GM19238 (cell line): ENCODE data around the gene ANKRD34A.
"Not testable (repeated sequence)": the region's sequence is repeated elsewhere in the genome, so short reads cannot be mapped to it uniquely, and the experiment has no call there.

Experiments
- DNase-seq: peaks from one replicate; pipeline ENCODE4 v3.0.0; 2011; ENCODE audit warnings: low spot score; ENCODE audit not compliant: insufficient read length

Gene ANKRD34A

GRCh38 chr1:145949219-145949618, 15.2 kb downstream of the ANKRD34A start:
- no peak for DNase-seq

GRCh38 chr1:145947551-145947950, 16.8 kb downstream of the ANKRD34A start:
- no peak for DNase-seq

GRCh38 chr1:145946477-145946986, 17.8 kb downstream of the ANKRD34A start:
- DNase-seq, result no peak

GRCh38 chr1:145944532-145944931, 19.8 kb downstream of the ANKRD34A start:
- no peak for DNase-seq

- no peak for DNase-seq
These were observed 21.5 kb downstream of the ANKRD34A start for GRCh38 chr1:145942871-145943270.

- no peak for DNase-seq
These were observed 22.0 kb downstream of the ANKRD34A start for GRCh38 chr1:145942405-145942804.

GRCh38 chr1:145937436-145937835, 26.9 kb downstream of the ANKRD34A start:
- DNase-seq, result no peak

- no peak for DNase-seq
These were observed 28.1 kb downstream of the ANKRD34A start for GRCh38 chr1:145936247-145936646.

- DNase-seq, result no peak
These were observed 28.7 kb downstream of the ANKRD34A start for GRCh38 chr1:145935708-145936107.

- not testable (repeated sequence) for DNase-seq
These were observed 31.8 kb downstream of the ANKRD34A start for GRCh38 chr1:145932522-145933009.

GRCh38 chr1:145927916-145928643, 36.3 kb downstream of the ANKRD34A start:
- no peak for DNase-seq

- peak; percentile 67 for DNase-seq
These were observed 37.1 kb downstream of the ANKRD34A start, which contains the start of gene RBM8A for GRCh38 chr1:145927063-145927886. TSS of gene RBM8A (minus strand) at chr1:145927484. CDS start at chr1:145927426, 58 bp downstream.

- DNase-seq, result no peak
These were observed 37.7 kb downstream of the ANKRD34A start for GRCh38 chr1:145926686-145927062.

- no peak for DNase-seq
These were observed 42.1 kb downstream of the ANKRD34A start for GRCh38 chr1:145922266-145922665.

- not testable (repeated sequence) for DNase-seq
These were observed 44.1 kb downstream of the ANKRD34A start for GRCh38 chr1:145920297-145920696.

- no peak for DNase-seq
These were observed 45.1 kb downstream of the ANKRD34A start for GRCh38 chr1:145918992-145919939.

GRCh38 chr1:145918144-145918991, 46.0 kb downstream of the ANKRD34A start, which contains the start of gene PEX11B:
TSS of gene PEX11B (minus strand) at chr1:145918717. CDS start at chr1:145918688, 29 bp downstream.
- peak; percentile 86 for DNase-seq

GRCh38 chr1:145917595-145917994, 46.8 kb downstream of the ANKRD34A start:
- DNase-seq, result no peak

- DNase-seq, result no peak
These were observed 47.6 kb downstream of the ANKRD34A start for GRCh38 chr1:145916745-145917144.

- DNase-seq, result no peak
These were observed 52.2 kb downstream of the ANKRD34A start for GRCh38 chr1:145912128-145912641.
